Measurements from ENCODE around the gene MED8.

Gene MED8

DNA sequence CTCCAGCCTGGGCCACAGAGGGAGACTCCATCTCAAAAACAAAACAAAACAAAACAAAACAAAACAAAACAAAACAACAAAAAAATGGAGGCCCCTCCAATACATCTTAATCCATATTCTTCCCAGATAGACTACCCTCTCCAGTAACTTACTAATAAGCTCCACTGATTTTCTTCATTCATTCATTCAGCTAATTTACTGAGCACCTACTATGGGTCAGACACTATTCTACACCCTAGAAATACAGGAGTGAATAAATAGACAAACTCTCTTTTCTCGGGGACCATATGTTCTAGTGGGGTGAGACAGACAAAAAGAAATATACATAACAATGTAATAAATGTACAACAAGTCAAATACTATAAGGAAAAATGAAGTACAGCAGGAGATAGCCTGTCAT is 38.6 kb downstream of the MED8 start:
- no peak overlapping the region for H3K9ac ChIP-seq (ENCODE audit: low read length)
- H3K9me3 ChIP-seq (ENCODE audit: control insufficient read depth, low read length): no peaks in the 10 kb centered on the region
- peaks cover 34% of the 10 kb centered on the region for H3K4me1 ChIP-seq (ENCODE audit: control insufficient read depth, insufficient read depth, low read length)
- H3K4me3 ChIP-seq (ENCODE audit: low read length): no peak overlapping the region
- H3K36me3 ChIP-seq (ENCODE audit: control insufficient read depth, insufficient read depth, low read length): no peaks in the 10 kb centered on the region
- no peaks in the 10 kb centered on the region for H3K27me3 ChIP-seq (ENCODE audit: control insufficient read depth, insufficient read depth, low read length)

DNA sequence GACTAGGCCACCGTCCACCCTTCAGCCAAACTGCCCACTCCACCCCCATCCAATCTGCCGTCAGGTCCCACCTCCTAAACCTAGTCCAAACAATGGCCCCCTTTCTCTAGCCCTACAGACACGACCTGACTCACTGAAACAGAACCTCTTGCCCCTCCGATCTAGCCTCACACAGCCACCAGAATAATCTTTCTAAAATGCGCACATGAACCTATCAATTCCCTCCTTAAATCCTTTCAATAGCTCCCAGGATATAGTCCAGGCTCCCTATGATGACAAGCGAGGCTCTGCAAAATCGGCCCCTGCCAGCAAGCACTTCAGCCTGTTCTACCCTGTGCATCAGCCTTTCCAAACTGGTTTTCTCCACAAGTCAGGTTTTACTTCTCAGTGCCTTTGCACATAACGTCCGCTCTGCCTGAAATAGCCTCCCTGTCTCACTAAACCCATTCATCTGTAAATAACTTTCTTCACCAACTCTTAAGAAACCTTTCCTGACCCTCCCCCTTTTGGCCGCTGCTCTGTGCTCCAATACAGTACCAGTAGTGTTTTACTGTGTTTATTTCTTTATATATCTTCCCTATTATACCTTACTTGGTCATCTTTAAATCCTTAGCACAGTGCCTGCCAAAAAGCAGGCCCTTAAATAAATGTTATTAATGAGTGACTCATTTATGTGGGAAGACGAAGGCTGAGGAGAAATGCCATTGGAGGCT is 39.9 kb downstream of the MED8 start:
- Histone ChIP-seq H3K36me3 (ENCODE audit: control insufficient read depth, insufficient read depth, low read length) (no peaks in the 10 kb centered on the region), H3K9ac (ENCODE audit: low read length) (peak overlapping the region; percentile 87), H3K9me3 (ENCODE audit: control insufficient read depth, low read length) (no peaks in the 10 kb centered on the region), H3K4me1 (ENCODE audit: control insufficient read depth, insufficient read depth, low read length) (peaks cover 46% of the 10 kb centered on the region), H3K27me3 (ENCODE audit: control insufficient read depth, insufficient read depth, low read length) (no peaks in the 10 kb centered on the region), H3K4me3 (ENCODE audit: low read length) (no peak overlapping the region)

DNA sequence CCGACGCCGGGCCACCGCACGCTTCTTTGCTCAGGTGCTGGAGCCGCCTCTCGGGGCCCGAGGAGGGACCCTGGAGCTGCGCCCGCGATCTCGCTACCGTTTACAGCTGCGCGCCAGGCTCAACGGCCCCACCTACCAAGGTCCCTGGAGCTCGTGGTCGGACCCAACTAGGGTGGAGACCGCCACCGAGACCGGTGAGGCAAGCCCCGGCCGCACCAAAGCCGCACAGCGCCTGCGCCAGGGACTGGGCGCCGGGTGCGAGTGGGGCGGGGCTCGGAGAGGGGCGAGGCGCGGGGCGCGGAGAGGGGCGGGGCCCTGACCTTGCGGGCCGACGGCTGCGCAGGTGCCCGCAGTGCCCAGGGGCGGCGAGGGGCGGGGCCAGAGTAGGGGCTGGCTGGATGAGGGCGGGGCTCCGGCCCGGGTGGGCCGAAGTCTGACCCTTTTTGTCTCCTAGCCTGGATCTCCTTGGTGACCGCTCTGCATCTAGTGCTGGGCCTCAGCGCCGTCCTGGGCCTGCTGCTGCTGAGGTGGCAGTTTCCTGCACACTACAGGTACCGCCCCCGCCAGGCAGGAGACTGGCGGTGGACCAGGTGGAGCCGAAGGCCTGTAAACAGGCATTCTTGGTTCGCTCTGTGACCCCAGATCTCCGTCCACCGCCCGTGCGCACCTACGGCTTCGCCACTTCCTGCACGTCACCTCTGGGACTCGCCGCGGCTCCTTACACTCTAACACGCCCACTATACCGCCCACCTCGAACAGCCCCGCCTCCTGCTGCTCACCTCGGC is 40.6 kb downstream of the MED8 start:
- Histone ChIP-seq H3K4me3 (ENCODE audit: low read length) (peak overlapping the region; percentile 22), H3K36me3 (ENCODE audit: control insufficient read depth, insufficient read depth, low read length) (no peaks in the 10 kb centered on the region), H3K27me3 (ENCODE audit: control insufficient read depth, insufficient read depth, low read length) (no peaks in the 10 kb centered on the region), H3K4me1 (ENCODE audit: control insufficient read depth, insufficient read depth, low read length) (peaks cover 53% of the 10 kb centered on the region), H3K9me3 (ENCODE audit: control insufficient read depth, low read length) (no peaks in the 10 kb centered on the region), H3K9ac (ENCODE audit: low read length) (peak overlapping the region; percentile 87)

DNA sequence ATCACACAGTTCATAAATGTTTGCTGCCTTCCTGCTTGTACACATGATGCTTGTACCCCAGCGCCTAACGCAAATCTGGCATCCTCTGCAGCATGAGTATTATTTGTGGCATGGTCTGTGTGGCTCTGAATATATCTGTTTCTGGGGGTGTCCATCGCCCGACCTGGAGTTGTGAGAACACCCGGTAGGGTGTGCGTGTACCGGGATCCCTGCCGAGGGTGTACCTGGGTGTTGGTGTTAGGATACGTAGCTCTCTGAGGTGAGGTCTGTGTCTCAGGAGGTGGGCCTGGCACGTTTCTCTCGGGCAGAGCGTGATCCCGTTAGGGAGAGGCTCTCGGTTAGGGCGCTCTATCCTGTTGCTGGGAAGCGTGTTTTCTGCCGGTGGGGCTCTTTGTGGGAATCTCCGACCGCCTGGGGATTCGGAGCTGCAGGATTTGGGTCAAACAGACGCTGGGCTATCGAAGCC is 41.2 kb downstream of the MED8 start:
- Histone ChIP-seq H3K9me3 (ENCODE audit: control insufficient read depth, low read length) (no peaks in the 10 kb centered on the region), H3K4me1 (ENCODE audit: control insufficient read depth, insufficient read depth, low read length) (peaks cover 55% of the 10 kb centered on the region), H3K36me3 (ENCODE audit: control insufficient read depth, insufficient read depth, low read length) (no peaks in the 10 kb centered on the region), H3K27me3 (ENCODE audit: control insufficient read depth, insufficient read depth, low read length) (no peaks in the 10 kb centered on the region), H3K9ac (ENCODE audit: low read length) (peak overlapping the region; percentile 87), H3K4me3 (ENCODE audit: low read length) (peak overlapping the region; percentile 22)

DNA sequence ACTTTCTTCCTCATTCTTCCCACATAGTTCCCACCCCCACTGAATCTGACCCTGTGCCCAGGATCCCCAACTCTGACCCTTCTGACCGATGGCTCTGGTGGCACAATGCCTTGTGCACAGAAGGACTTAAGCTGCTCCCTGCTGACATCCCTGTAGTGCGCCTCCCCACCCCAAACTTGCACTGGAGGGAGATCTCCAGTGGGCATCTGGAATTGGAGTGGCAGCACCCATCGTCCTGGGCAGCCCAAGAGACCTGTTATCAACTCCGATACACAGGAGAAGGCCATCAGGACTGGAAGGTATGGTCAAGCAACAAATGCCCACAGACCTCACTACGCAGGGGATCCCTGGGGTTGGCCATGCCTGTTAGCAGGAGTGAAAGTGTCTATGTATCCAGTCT is 43.0 kb downstream of the MED8 start:
- Histone ChIP-seq H3K4me3 (ENCODE audit: low read length) (no peak overlapping the region), H3K36me3 (ENCODE audit: control insufficient read depth, insufficient read depth, low read length) (no peaks in the 10 kb centered on the region), H3K9me3 (ENCODE audit: control insufficient read depth, low read length) (no peaks in the 10 kb centered on the region), H3K4me1 (ENCODE audit: control insufficient read depth, insufficient read depth, low read length) (peaks cover 54% of the 10 kb centered on the region), H3K9ac (ENCODE audit: low read length) (no peak overlapping the region), H3K27me3 (ENCODE audit: control insufficient read depth, insufficient read depth, low read length) (no peaks in the 10 kb centered on the region)

DNA sequence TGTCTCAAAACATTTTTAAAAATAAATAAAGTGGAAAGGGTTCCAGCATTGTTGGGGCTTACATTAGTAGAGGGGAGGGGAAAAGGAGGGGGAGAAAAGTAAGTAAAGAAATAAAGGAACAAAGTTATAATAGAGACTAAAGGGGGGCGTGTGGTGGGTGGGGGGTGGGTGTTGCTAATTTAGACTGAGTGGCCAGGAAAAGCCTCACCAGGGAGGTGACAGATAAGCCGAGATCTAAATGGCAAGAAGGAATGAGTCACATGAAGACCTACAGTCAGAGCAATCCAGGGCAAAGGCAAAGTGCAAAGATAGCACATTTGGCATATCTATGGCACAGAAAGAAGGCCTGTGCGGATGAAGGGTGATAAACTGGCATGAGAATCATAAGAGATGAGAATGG is 44.5 kb downstream of the MED8 start:
- peaks cover 49% of the 10 kb centered on the region for H3K4me1 ChIP-seq (ENCODE audit: control insufficient read depth, insufficient read depth, low read length)
- no peak overlapping the region for H3K9ac ChIP-seq (ENCODE audit: low read length)

DNA sequence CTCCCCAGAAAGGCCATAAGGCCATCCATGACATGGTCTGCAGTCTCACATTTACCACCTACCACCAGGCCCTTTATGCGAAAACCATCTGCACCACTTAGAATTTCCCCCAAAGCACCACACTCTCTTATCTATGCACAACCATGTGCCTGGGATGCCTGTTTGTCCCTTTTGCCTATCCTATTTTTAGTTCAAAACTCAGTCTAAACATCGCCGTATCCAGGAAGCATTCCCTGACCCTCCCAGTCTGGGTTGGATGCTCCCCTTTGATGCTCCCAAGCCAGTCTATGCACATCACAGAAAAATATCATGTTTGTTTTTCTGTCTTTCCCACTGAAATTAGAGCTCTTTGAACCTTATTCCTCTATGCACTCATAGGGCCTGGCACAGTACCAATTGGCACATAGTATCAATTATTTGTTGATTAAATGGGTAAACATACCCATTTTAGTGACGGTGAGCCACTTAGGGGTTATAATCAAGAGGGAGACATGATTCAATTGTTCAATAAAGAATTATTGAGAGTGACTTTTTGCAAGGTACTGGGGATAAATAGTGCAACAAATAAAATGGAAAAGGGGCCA is 45.2 kb downstream of the MED8 start:
- Histone ChIP-seq H3K4me1 (ENCODE audit: control insufficient read depth, insufficient read depth, low read length) (peaks cover 42% of the 10 kb centered on the region), H3K27me3 (ENCODE audit: control insufficient read depth, insufficient read depth, low read length) (no peaks in the 10 kb centered on the region), H3K9me3 (ENCODE audit: control insufficient read depth, low read length) (no peaks in the 10 kb centered on the region), H3K9ac (ENCODE audit: low read length) (no peak overlapping the region), H3K36me3 (ENCODE audit: control insufficient read depth, insufficient read depth, low read length) (no peaks in the 10 kb centered on the region), H3K4me3 (ENCODE audit: low read length) (no peak overlapping the region)

More for the DNA sequence above, 44.5 kb downstream of the MED8 start:
- H3K36me3 ChIP-seq (ENCODE audit: control insufficient read depth, insufficient read depth, low read length): no peaks in the 10 kb centered on the region
- H3K9me3 ChIP-seq (ENCODE audit: control insufficient read depth, low read length): no peaks in the 10 kb centered on the region
- H3K27me3 ChIP-seq (ENCODE audit: control insufficient read depth, insufficient read depth, low read length): no peaks in the 10 kb centered on the region
- no peak overlapping the region for H3K4me3 ChIP-seq (ENCODE audit: low read length)

DNA sequence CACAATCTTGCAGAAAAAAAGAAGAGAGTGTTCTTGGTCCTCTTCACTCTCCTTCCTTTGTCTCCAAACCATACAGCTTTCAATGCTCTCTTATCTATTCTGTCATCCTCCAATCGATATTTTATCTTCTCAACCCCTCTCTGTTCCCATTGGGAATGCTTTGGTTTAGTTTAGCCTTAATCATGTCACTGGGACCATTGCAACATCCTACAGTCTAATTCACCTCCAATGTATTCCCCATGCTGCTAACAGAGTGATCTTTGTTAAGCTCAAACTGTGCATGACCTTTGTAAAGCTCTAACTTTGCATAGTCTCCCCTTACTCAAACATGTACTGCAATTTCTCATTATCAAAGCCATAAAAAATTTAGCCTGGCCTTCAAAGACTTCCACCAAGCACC is 49.0 kb downstream of the MED8 start:
- no peaks in the 10 kb centered on the region for H3K27me3 ChIP-seq (ENCODE audit: control insufficient read depth, insufficient read depth, low read length)
- no peaks in the 10 kb centered on the region for H3K36me3 ChIP-seq (ENCODE audit: control insufficient read depth, insufficient read depth, low read length)
- no peaks in the 10 kb centered on the region for H3K9me3 ChIP-seq (ENCODE audit: control insufficient read depth, low read length)
- H3K4me3 ChIP-seq (ENCODE audit: low read length): no peak overlapping the region
- H3K4me1 ChIP-seq (ENCODE audit: control insufficient read depth, insufficient read depth, low read length): peaks cover 17% of the 10 kb centered on the region
- no peak overlapping the region for H3K9ac ChIP-seq (ENCODE audit: low read length)

DNA sequence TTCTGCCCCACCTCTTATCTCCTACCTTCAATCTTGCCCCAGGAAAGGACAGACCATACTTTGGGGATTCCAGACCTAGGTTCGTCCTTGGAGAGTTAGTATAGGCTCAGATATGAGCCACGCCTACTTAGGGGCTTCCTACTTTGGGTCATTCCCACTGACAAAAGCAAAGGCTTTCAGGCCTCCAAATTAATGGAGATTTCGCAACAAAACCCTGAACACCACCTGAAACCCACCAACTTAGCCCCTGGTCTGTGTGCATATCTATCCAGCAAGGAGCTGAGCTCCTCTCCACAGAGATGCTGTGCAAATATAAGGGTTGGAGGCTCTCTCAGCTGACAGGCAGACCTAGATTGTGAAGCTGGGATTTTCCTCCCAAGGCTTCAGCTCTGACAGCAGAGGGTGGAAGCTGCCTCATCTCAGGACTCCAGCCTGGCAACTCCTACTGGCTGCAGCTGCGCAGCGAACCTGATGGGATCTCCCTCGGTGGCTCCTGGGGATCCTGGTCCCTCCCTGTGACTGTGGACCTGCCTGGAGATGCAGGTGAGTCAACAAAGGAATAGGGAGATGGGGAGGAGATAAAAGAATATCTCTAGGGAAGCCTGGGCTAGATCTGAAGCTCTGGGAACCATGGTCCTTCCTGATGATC is 49.9 kb downstream of the MED8 start:
- Histone ChIP-seq H3K4me1 (ENCODE audit: control insufficient read depth, insufficient read depth, low read length) (peaks cover 9% of the 10 kb centered on the region), H3K27me3 (ENCODE audit: control insufficient read depth, insufficient read depth, low read length) (no peaks in the 10 kb centered on the region), H3K9ac (ENCODE audit: low read length) (no peak overlapping the region), H3K4me3 (ENCODE audit: low read length) (no peak overlapping the region), H3K36me3 (ENCODE audit: control insufficient read depth, insufficient read depth, low read length) (no peaks in the 10 kb centered on the region), H3K9me3 (ENCODE audit: control insufficient read depth, low read length) (no peaks in the 10 kb centered on the region)

DNA sequence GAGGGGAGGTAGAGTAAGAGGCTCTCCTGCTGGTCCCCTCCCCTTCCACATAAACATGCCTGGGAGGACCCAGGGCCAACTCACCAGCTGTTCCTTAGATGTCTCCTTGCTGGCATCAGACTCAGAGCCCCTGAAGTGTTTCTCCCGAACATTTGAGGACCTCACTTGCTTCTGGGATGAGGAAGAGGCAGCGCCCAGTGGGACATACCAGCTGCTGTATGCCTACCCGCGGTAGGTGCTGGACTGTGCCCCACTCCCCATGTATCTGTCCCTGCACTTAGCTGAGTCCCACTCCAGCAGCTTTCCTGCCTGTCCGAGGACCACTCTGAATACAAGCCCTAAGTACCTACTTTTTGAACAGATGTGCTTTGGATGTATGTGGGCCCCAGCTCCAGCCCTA is 51.6 kb downstream of the MED8 start:
- H3K27me3 ChIP-seq (ENCODE audit: control insufficient read depth, insufficient read depth, low read length): no peaks in the 10 kb centered on the region
- no peak overlapping the region for H3K9ac ChIP-seq (ENCODE audit: low read length)
- H3K4me1 ChIP-seq (ENCODE audit: control insufficient read depth, insufficient read depth, low read length): no peaks in the 10 kb centered on the region
- H3K36me3 ChIP-seq (ENCODE audit: control insufficient read depth, insufficient read depth, low read length): no peaks in the 10 kb centered on the region
- H3K9me3 ChIP-seq (ENCODE audit: control insufficient read depth, low read length): no peaks in the 10 kb centered on the region
- H3K4me3 ChIP-seq (ENCODE audit: low read length): no peak overlapping the region

DNA sequence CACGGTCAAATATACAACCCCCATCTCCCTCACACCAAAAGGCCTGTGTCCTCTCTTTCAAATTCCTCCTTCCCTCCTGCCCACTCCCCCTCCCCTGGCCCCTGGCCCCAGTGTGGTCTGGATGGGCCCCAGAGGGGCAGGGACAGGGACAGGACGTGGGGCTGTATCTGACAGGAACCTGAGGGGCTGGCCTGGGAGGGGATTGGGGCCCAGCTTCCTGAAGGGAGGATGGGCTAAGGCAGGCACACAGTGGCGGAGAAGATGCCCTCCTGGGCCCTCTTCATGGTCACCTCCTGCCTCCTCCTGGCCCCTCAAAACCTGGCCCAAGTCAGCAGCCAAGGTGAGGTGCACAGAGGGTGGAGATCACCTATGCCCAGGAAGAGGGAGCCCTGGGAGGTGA is 52.0 kb downstream of the MED8 start, which contains the start of gene MPL:
MPL (plus strand) TSS at position 231 of the 400 bp plus-strand sequence; CDS start at position 262, 31 bp downstream.
- no peak within 1 kb of the TSS for H3K9ac ChIP-seq (ENCODE audit: low read length)
- H3K4me3 ChIP-seq (ENCODE audit: low read length): no peak within 1 kb of the TSS
- H3K9me3 ChIP-seq (ENCODE audit: control insufficient read depth, low read length): no peaks in the 10 kb centered on the region
- no peaks in the 10 kb centered on the region for H3K27me3 ChIP-seq (ENCODE audit: control insufficient read depth, insufficient read depth, low read length)
- H3K4me1 ChIP-seq (ENCODE audit: control insufficient read depth, insufficient read depth, low read length): no peaks in the 10 kb centered on the region
- H3K36me3 ChIP-seq (ENCODE audit: control insufficient read depth, insufficient read depth, low read length): no peaks in the 10 kb centered on the region

Measured in mucosa of stomach (tissue), 1 donor.